Type B pancreatic cell (in vitro differentiated cells): ENCODE results near the gene PPP1R13L. TPM values are rescaled to one million over a fixed set of nuclear protein-coding genes. Genes with fewer than 3 reads are reported as not detected.

Experiments used
- DNase-seq: peaks from one replicate; pipeline ENCODE4 v3.0.0; 2021; ENCODE audit warnings: mixed read lengths; ENCODE audit not compliant: unreplicated experiment; ENCODE audit errors: extremely low spot score
- H3K27ac Mint-ChIP-seq: 2 replicates; pipeline ENCODE4 v1.8.0; 2021; ENCODE audit warnings: mild to moderate bottlenecking, mixed read lengths
- H3K27me3 Mint-ChIP-seq: 2 replicates; pipeline ENCODE4 v1.8.0; 2021; ENCODE audit warnings: mixed read lengths
- H3K36me3 Mint-ChIP-seq: 2 replicates; pipeline ENCODE4 v1.8.0; 2021; ENCODE audit warnings: mixed read lengths
- H3K4me1 Mint-ChIP-seq: one replicate; pipeline ENCODE4 v1.8.0; 2021; ENCODE audit warnings: mixed read lengths; ENCODE audit not compliant: unreplicated experiment
- H3K4me3 Mint-ChIP-seq: 2 replicates; pipeline ENCODE4 v1.8.0; 2021; ENCODE audit warnings: mild to moderate bottlenecking, mixed read lengths
- H3K9me3 Mint-ChIP-seq: 2 replicates; pipeline ENCODE4 v1.8.0; 2021; ENCODE audit warnings: mixed read lengths
- CTCF ChIP-seq: fragments of 200-600 bp; sonication (generic); conservative IDR thresholded peaks from 2 replicates; pipeline ENCODE4 v1.5.0; 2021; ENCODE audit warnings: antibody characterized with exemption, mild to moderate bottlenecking
- total RNA-seq: library from RNA; stranded (reverse); gene quantifications from 2 replicates; pipeline ENCODE4 v1.2.1, GENCODE V29; 2021; ENCODE audit warnings: low replicate concordance

The PPP1R13L gene
- total RNA-seq, 1 donor from 2014 or later = 38.6 TPM

- no peaks in the 10 kb centered on the region for H3K27me3 Mint-ChIP-seq
- TF ChIP-seq CTCF = no peak
- H3K4me1 Mint-ChIP-seq = no peaks in the 10 kb centered on the region
Observed at GRCh38 chr19:45352062-45352461, 52.8 kb downstream of the PPP1R13L start.

GRCh38 chr19:45351401-45351952 lies 53.4 kb downstream of the PPP1R13L start:
- peaks cover 7% of the 10 kb centered on the region for H3K36me3 Mint-ChIP-seq
- H3K4me1 Mint-ChIP-seq = no peaks in the 10 kb centered on the region
- TF ChIP-seq CTCF = no peak
- no peak overlapping the region for H3K27ac Mint-ChIP-seq
- H3K27me3 Mint-ChIP-seq = no peaks in the 10 kb centered on the region
- no peaks in the 10 kb centered on the region for H3K9me3 Mint-ChIP-seq
- DNase-seq = no peak
- H3K4me3 Mint-ChIP-seq = no peak overlapping the region

More at GRCh38 chr19:45352062-45352461, 52.8 kb downstream of the PPP1R13L start:
- Mint-ChIP-seq H3K27ac (no peak overlapping the region), H3K4me3 (no peak overlapping the region), H3K9me3 (no peaks in the 10 kb centered on the region), H3K36me3 (peaks cover 7% of the 10 kb centered on the region)
- DNase-seq = no peak

- Mint-ChIP-seq H3K36me3 (peaks cover 7% of the 10 kb centered on the region), H3K4me1 (no peaks in the 10 kb centered on the region), H3K27me3 (peaks cover 4% of the 10 kb centered on the region), H3K27ac (no peak overlapping the region), H3K4me3 (no peak overlapping the region), H3K9me3 (no peaks in the 10 kb centered on the region)
- no peak for TF ChIP-seq CTCF
- no peak for DNase-seq
Observed at GRCh38 chr19:45350477-45351058, 54.3 kb downstream of the PPP1R13L start.

GRCh38 chr19:45349430-45349941 lies 55.4 kb downstream of the PPP1R13L start:
- TF ChIP-seq CTCF = no peak
- Mint-ChIP-seq H3K4me3 (no peak overlapping the region), H3K27ac (no peak overlapping the region), H3K27me3 (peaks cover 9% of the 10 kb centered on the region), H3K9me3 (no peaks in the 10 kb centered on the region), H3K36me3 (peaks cover 7% of the 10 kb centered on the region), H3K4me1 (no peaks in the 10 kb centered on the region)
- DNase-seq = no peak

- H3K9me3 Mint-ChIP-seq = no peaks in the 10 kb centered on the region
- peaks cover 12% of the 10 kb centered on the region for H3K27me3 Mint-ChIP-seq
- H3K27ac Mint-ChIP-seq = no peak overlapping the region
- H3K4me3 Mint-ChIP-seq = no peak overlapping the region
- no peaks in the 10 kb centered on the region for H3K4me1 Mint-ChIP-seq
- TF ChIP-seq CTCF = no peak
- H3K36me3 Mint-ChIP-seq = peaks cover 7% of the 10 kb centered on the region
- DNase-seq = no peak
Observed at GRCh38 chr19:45349126-45349415, 55.8 kb downstream of the PPP1R13L start.
